Parathyroid adenoma (tissue), 2 donors: ENCODE measurements around the gene TBC1D22A.

Experiments
- H2AFZ ChIP-seq: fragments of 300-600 bp; sonication (generic); one replicate; pipeline ENCODE4 v1.7.0; 2017; ENCODE audit warnings: antibody characterized with exemption, mild to moderate bottlenecking
- H3K27ac ChIP-seq: fragments of 300-600 bp; sonication (generic); one replicate; pipeline ENCODE4 v1.7.0; 2017
- H3K27me3 ChIP-seq: fragments of 300-600 bp; sonication (generic); one replicate; pipeline ENCODE4 v1.7.0; 2017; ENCODE audit warnings: low read length; ENCODE audit not compliant: control insufficient read depth, insufficient read depth
- H3K36me3 ChIP-seq: fragments of 300-600 bp; sonication (generic); one replicate; pipeline ENCODE4 v1.7.0; 2017; ENCODE audit warnings: low read length; ENCODE audit not compliant: control insufficient read depth, insufficient read depth
- H3K4me1 ChIP-seq: fragments of 300-600 bp; sonication (generic); one replicate; pipeline ENCODE4 v1.7.0; 2017; ENCODE audit warnings: control low read depth
- H3K4me2 ChIP-seq: fragments of 300-600 bp; sonication (generic); one replicate; pipeline ENCODE4 v1.7.0; 2017; ENCODE audit warnings: low read length
- H3K4me3 ChIP-seq: fragments of 300-600 bp; sonication (generic); one replicate; pipeline ENCODE4 v1.7.0; 2017; ENCODE audit warnings: low read depth, low read length
- H3K79me2 ChIP-seq: fragments of 300-600 bp; sonication (generic); one replicate; pipeline ENCODE4 v1.7.0; 2017; ENCODE audit warnings: control low read depth
- H3K9ac ChIP-seq: fragments of 300-600 bp; sonication (generic); one replicate; pipeline ENCODE4 v1.7.0; 2017; ENCODE audit warnings: mild to moderate bottlenecking
- H3K9me3 ChIP-seq: fragments of 300-600 bp; sonication (generic); one replicate; pipeline ENCODE4 v1.7.0; 2017; ENCODE audit warnings: low read length; ENCODE audit not compliant: control insufficient read depth
- CTCF ChIP-seq: fragments of 300-600 bp; sonication (generic); IDR thresholded peaks from one replicate; pipeline ENCODE4 v1.7.0; 2017; ENCODE audit warnings: antibody characterized with exemption, mild to moderate bottlenecking
- donor health status: primary hyperparathyroidism.

TBC1D22A gene

GRCh38 chr22:47063606-47064005, 301.2 kb downstream of the TBC1D22A start:
- no peak overlapping the region for H3K4me2 ChIP-seq
- no peaks in the 10 kb centered on the region for H3K27me3 ChIP-seq
- no peak overlapping the region for H3K27ac ChIP-seq
- H3K36me3 ChIP-seq: no peaks in the 10 kb centered on the region
- H3K4me3 ChIP-seq: no peak overlapping the region
- no peak for TF ChIP-seq CTCF
- H3K79me2 ChIP-seq: no peaks in the 10 kb centered on the region
- no peak overlapping the region for H3K9ac ChIP-seq
- H3K9me3 ChIP-seq: no peaks in the 10 kb centered on the region
- H2AFZ ChIP-seq: no peak overlapping the region
- H3K4me1 ChIP-seq: no peaks in the 10 kb centered on the region

DNA sequence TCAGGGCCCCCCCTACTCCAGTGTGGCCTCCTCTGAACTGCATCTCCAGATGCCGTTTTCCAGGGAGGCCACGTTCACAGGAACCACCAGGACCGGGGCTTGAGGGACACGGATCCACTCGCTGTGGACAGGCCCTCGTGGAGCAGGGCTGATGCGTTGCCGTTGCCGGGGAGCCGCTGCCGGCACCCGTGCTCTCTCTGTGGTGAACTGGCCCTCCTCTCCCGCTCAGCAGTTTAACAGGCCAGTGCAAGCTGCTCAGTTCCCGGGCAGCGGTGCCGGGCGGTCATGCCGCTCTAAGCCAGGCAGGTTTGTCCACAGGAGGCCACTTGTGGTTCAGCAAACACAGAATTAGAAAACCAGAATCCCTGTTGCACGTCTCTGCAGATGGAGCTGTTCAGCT, 301.6 kb downstream of the TBC1D22A start:
- no peaks in the 10 kb centered on the region for H3K27me3 ChIP-seq
- H3K27ac ChIP-seq: no peak overlapping the region
- no peaks in the 10 kb centered on the region for H3K4me1 ChIP-seq
- TF ChIP-seq CTCF: no peak
- no peak overlapping the region for H3K4me2 ChIP-seq
- H3K9me3 ChIP-seq: no peaks in the 10 kb centered on the region
- no peak overlapping the region for H2AFZ ChIP-seq
- H3K4me3 ChIP-seq: no peak overlapping the region
- H3K9ac ChIP-seq: no peak overlapping the region
- no peaks in the 10 kb centered on the region for H3K36me3 ChIP-seq
- no peaks in the 10 kb centered on the region for H3K79me2 ChIP-seq

DNA sequence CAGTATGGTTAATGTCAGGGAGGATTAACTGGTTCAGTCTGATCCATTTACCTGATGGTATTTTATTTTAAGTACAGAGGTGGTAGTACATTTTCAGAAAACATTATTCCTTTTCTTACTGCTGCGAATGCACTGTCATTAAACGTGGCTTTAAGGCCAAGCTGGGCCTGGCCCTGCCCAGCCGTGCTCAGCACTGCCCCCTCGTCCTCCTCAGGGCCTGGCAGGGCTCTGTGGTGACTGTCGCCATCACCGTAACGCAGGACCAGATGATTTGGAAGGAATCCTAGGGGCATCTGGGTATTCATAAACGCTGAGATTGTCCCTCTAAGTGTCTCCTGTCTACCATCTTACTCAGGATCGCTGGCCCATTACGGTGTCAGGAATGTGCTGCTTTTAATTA, 302.0 kb downstream of the TBC1D22A start:
- Histone ChIP-seq H3K4me2 (no peak overlapping the region), H3K36me3 (no peaks in the 10 kb centered on the region)

GRCh38 chr22:47065756-47066615, 303.5 kb downstream of the TBC1D22A start:
- Histone ChIP-seq H3K36me3 (no peaks in the 10 kb centered on the region), H3K4me3 (no peak overlapping the region), H3K9ac (no peak overlapping the region), H2AFZ (no peak overlapping the region), H3K9me3 (no peaks in the 10 kb centered on the region), H3K27ac (no peak overlapping the region), H3K4me1 (no peaks in the 10 kb centered on the region), H3K4me2 (no peak overlapping the region), H3K27me3 (no peaks in the 10 kb centered on the region), H3K79me2 (no peaks in the 10 kb centered on the region)
- TF ChIP-seq CTCF: no peak

More for the DNA sequence above, 302.0 kb downstream of the TBC1D22A start:
- no peak overlapping the region for H3K4me3 ChIP-seq
- H3K27me3 ChIP-seq: no peaks in the 10 kb centered on the region
- no peaks in the 10 kb centered on the region for H3K79me2 ChIP-seq
- no peaks in the 10 kb centered on the region for H3K4me1 ChIP-seq
- H3K9ac ChIP-seq: no peak overlapping the region
- no peak overlapping the region for H3K27ac ChIP-seq
- H3K9me3 ChIP-seq: no peaks in the 10 kb centered on the region
- H2AFZ ChIP-seq: no peak overlapping the region
- no peak for TF ChIP-seq CTCF

DNA sequence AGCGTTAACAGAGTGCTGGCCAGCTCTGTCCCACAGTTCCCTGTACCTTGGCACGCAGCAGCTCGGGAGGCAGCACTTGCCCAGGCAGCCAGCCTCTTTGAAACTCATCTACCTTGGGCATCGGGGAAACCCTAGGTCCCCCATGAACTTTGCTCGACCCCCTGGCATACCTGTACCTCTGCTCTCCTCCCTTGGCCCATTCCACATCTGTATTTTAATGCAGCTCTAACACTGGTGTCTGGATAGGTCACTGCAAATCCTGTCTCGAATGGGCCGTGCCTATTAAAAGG, 304.1 kb downstream of the TBC1D22A start:
- H3K27ac ChIP-seq: no peak overlapping the region

More for the DNA sequence above, 304.1 kb downstream of the TBC1D22A start:
- no peaks in the 10 kb centered on the region for H3K27me3 ChIP-seq
- H3K4me1 ChIP-seq: no peaks in the 10 kb centered on the region
- no peaks in the 10 kb centered on the region for H3K9me3 ChIP-seq
- TF ChIP-seq CTCF: no peak
- H3K4me3 ChIP-seq: no peak overlapping the region
- no peak overlapping the region for H3K4me2 ChIP-seq
- no peaks in the 10 kb centered on the region for H3K79me2 ChIP-seq
- no peak overlapping the region for H2AFZ ChIP-seq
- no peaks in the 10 kb centered on the region for H3K36me3 ChIP-seq
- no peak overlapping the region for H3K9ac ChIP-seq
